ENCODE measurements around the gene HMGCR. TPM values are rescaled to one million over a fixed set of nuclear protein-coding genes. Genes with fewer than 3 reads are reported as not detected.
"Not testable (repeated sequence)": the region's sequence is repeated elsewhere in the genome, so short reads cannot be mapped to it uniquely, and the experiment has no call there.

HMGCR gene
- total RNA-seq: 10 to 100 TPM in 3 of 4 donors, 1 to 10 TPM in 1; 9.4 to 56.6 (median 12.3) TPM

- ATAC-seq (ENCODE audit: low FRiP score): peak; percentile 100
- TF ChIP-seq CTCF (IDR thresholded peaks at IDR 0.05): no peak
- DNase-seq (ENCODE audit: low spot score): peak; percentile 91
These were observed at the start of gene HMGCR for GRCh38 chr5:75336615-75337336. TSS of gene HMGCR (plus strand) at chr5:75337220. CDS start at chr5:75342606, 5,386 bp downstream.

- not testable (repeated sequence) for DNase-seq (ENCODE audit: low spot score); ATAC-seq (ENCODE audit: low FRiP score)
These were observed 45.2 kb upstream of the HMGCR start for GRCh38 chr5:75291844-75292243.

GRCh38 chr5:75300084-75300483, 36.9 kb upstream of the HMGCR start:
- ATAC-seq (ENCODE audit: low FRiP score): no peak
- no peak for DNase-seq (ENCODE audit: low spot score)
- TF ChIP-seq CTCF (IDR thresholded peaks at IDR 0.05): no peak

- DNase-seq (ENCODE audit: low spot score) (no peak), ATAC-seq (ENCODE audit: low FRiP score) (no peak)
- TF ChIP-seq CTCF (IDR thresholded peaks at IDR 0.05): no peak
These were observed 33.6 kb upstream of the HMGCR start for GRCh38 chr5:75303419-75303818.

- DNase-seq (ENCODE audit: low spot score): not testable (repeated sequence)
These were observed 32.5 kb upstream of the HMGCR start for GRCh38 chr5:75304486-75304885.

GRCh38 chr5:75306746-75307145, 30.3 kb upstream of the HMGCR start:
- DNase-seq (ENCODE audit: low spot score) (no peak), ATAC-seq (ENCODE audit: low FRiP score) (no peak)
- TF ChIP-seq CTCF (IDR thresholded peaks at IDR 0.05): no peak

More at GRCh38 chr5:75304486-75304885, 32.5 kb upstream of the HMGCR start:
- not testable (repeated sequence) for ATAC-seq (ENCODE audit: low FRiP score)

GRCh38 chr5:75310212-75310611, 26.8 kb upstream of the HMGCR start:
- TF ChIP-seq CTCF (IDR thresholded peaks at IDR 0.05): no peak
- DNase-seq (ENCODE audit: low spot score): no peak
- ATAC-seq (ENCODE audit: low FRiP score): no peak

- not testable (repeated sequence) for DNase-seq (ENCODE audit: low spot score); ATAC-seq (ENCODE audit: low FRiP score)
These were observed 17.9 kb upstream of the HMGCR start for GRCh38 chr5:75319148-75319547.
